ENCODE results near the gene VPS4B. TPM values are rescaled to one million over a fixed set of nuclear protein-coding genes. Genes with fewer than 3 reads are reported as not detected.

The VPS4B gene
- 19.5 to 24.4 TPM (median 20.8 TPM) in 5 replicates for total RNA-seq (2022; extraction: Qiagen RNA extraction)

GRCh38 chr18:63422087-63422863 is at the start of gene VPS4B:
TSS of gene VPS4B (minus strand) at chr18:63422476. CDS start at chr18:63422259, 217 bp downstream.

DNA sequence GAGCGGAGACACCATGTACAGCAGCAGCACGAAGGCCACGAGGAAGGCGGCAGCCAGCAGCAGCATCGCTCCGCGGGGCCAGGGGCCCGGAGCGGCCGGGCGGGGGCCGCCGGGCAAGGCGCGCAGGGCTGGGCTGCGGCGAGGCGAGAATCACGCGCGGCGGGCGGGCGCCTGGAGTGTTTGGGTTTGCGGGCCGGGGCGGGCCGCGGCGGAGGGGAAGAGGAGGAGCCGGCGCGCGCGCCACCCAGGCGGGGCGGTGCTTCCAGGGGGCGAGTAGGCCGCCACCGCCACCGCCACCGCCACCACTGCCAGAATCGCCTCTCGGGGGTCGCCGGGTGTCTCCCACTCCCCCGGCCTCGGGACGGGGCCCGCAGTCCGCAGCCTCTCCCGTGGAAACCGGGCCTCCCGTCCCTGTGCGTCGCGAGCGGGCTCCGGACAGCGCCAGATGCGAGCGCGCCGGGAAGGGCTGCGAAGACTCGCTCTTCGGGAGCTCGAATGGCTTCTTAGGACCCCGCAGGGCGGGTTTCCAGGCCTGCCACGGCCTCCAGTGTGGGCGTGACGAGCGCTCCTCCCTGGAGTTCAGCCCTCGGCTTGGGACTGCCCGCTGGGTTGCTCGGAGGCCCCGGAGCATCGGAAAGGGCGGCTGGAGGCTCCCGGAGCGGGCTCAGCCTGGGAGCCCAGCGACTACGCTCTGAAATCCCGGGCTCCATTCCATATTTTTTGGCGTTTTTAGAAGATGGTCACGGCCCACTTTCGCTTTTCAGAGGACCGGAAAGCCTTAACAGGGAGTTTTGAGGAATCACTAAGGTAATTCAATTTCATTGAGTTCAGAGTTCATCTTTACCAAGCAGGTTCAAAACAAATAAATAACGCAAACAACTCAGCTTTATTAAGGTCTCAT is 55.0 kb downstream of the VPS4B start, which contains the start of gene KDSR:
KDSR (minus strand) TSS at position 154 of the 901 bp plus-strand sequence; CDS start at position 66, 88 bp downstream.

Other genes with a start within 250 kb of the VPS4B start
- gene BCL2, start 102.7 kb downstream of the VPS4B start, total RNA-seq (2022; extraction: Qiagen RNA extraction) = 0.41 to 0.74 TPM (median 0.57 TPM) in 5 replicates
- 34.6 to 42.4 TPM (median 40.3 TPM) in 5 replicates for gene KDSR, start 55.3 kb downstream of the VPS4B start, total RNA-seq (2022; extraction: Qiagen RNA extraction)
- 0.07 to 0.17 TPM (median 0.08 TPM) in 5 replicates for gene SERPINB5, start 54.5 kb upstream of the VPS4B start, total RNA-seq (2022; extraction: Qiagen RNA extraction)
- not detected in 5 replicates for gene SERPINB12, start 119.9 kb upstream of the VPS4B start, total RNA-seq (2022; extraction: Qiagen RNA extraction)
- not detected in 5 replicates for gene SERPINB13, start 164.9 kb upstream of the VPS4B start, total RNA-seq (2022; extraction: Qiagen RNA extraction)
- gene SERPINB4, start 221.8 kb upstream of the VPS4B start, total RNA-seq (2022; extraction: Qiagen RNA extraction) = 0.14 to 0.25 TPM (median 0.19 TPM) in 5 replicates
- 0.06 to 0.17 TPM (median 0.08 TPM) in 5 replicates for gene SERPINB3, start 239.4 kb upstream of the VPS4B start, total RNA-seq (2022; extraction: Qiagen RNA extraction)

Data from A549 treated with CORT108297 at 1 μM for 4 hours (cell line).